Fibroblast of lung (primary cell): ENCODE data around the gene MRPS10. TPM values are rescaled to one million over a fixed set of nuclear protein-coding genes. Genes with fewer than 3 reads are reported as not detected.

Experiments
- DNase-seq, 2 donors: peaks; one replicate each; pipeline versions ENCODE4 v3.0.0 to v3.0.0-alpha.2; 2010; ENCODE audit warnings: low read depth in 2 of 2
- H2AFZ ChIP-seq: 2 replicates; pipeline ENCODE4 v1.5.1; 2012; ENCODE audit warnings: low read length, control low read depth, inconsistent platforms
- H3K27ac ChIP-seq: 2 replicates; pipeline ENCODE4 v1.5.1; 2011; ENCODE audit warnings: low read length, control low read depth; ENCODE audit not compliant: insufficient read depth
- H3K27me3 ChIP-seq: 2 replicates; pipeline ENCODE4 v1.5.1; 2011; ENCODE audit warnings: mild to moderate bottlenecking, low read length; ENCODE audit not compliant: control insufficient read depth, insufficient read depth
- H3K36me3 ChIP-seq: 2 replicates; pipeline ENCODE4 v1.5.1; 2011; ENCODE audit warnings: low read length; ENCODE audit not compliant: control insufficient read depth, insufficient read depth
- H3K4me1 ChIP-seq: 2 replicates; pipeline ENCODE4 v1.5.1; 2011; ENCODE audit warnings: low read length; ENCODE audit not compliant: control insufficient read depth, insufficient read depth; ENCODE audit errors: extremely low read depth
- H3K4me2 ChIP-seq: 2 replicates; pipeline ENCODE4 v1.5.1; 2011; ENCODE audit warnings: low read length, control low read depth; ENCODE audit not compliant: insufficient read depth; ENCODE audit errors: extremely low read depth
- H3K4me3 ChIP-seq, 4 experiments: fragments of 200-600 bp in 1 of 4; sonication (generic) in 1 of 4; replicated peaks in 1 of 4; 2 replicates each; pipeline ENCODE4 v1.5.1; 2011 to 2016; ENCODE audit warnings: low read length in 4 of 4, low read depth in 3 of 4, mild to moderate bottlenecking in 3 of 4, control low read depth in 2 of 4, inconsistent platforms in 1 of 4, mixed read lengths in 1 of 4; ENCODE audit not compliant: insufficient read depth in 1 of 4; ENCODE audit errors: control extremely low read depth in 1 of 4
- H3K79me2 ChIP-seq: 2 replicates; pipeline ENCODE4 v1.5.1; 2012; ENCODE audit warnings: mild to moderate bottlenecking, low read length, inconsistent platforms; ENCODE audit not compliant: control insufficient read depth, insufficient read depth
- H3K9ac ChIP-seq: 2 replicates; pipeline ENCODE4 v1.5.1; 2011; ENCODE audit warnings: mild to moderate bottlenecking, low read length, control low read depth; ENCODE audit not compliant: insufficient read depth
- H3K9me3 ChIP-seq: 2 replicates; pipeline ENCODE4 v1.5.1; 2012; ENCODE audit warnings: low read depth, low read length; ENCODE audit not compliant: control insufficient read depth, insufficient read depth
- H4K20me1 ChIP-seq: 2 replicates; pipeline ENCODE4 v1.5.1; 2011; ENCODE audit warnings: low read length; ENCODE audit not compliant: control insufficient read depth, insufficient read depth; ENCODE audit errors: extremely low read depth
- EZH2 ChIP-seq: IDR thresholded peaks from 2 replicates; pipeline ENCODE4 v1.5.1; 2012; ENCODE audit warnings: low read length, control low read depth, mild to moderate bottlenecking; ENCODE audit errors: missing control alignments
- polyA plus RNA-seq, 2 donors: library from polyadenylated mRNA; depleted of rRNA in 1 of 2; stranded (reverse) in 1 of 2; unstranded in 1 of 2; fragments of >200 nt; gene quantifications; 2 replicates each; pipeline ENCODE4 v1.2.1, GENCODE V29; 2011 to 2012; ENCODE audit warnings: missing spikeins in 1 of 2
- total RNA-seq: library from RNA; depleted of rRNA; stranded (reverse); fragments of >200 nt; gene quantifications from 2 replicates; pipeline ENCODE4 v1.2.1, GENCODE V29; 2014
- TF ChIP-seq, protein P1 (sequence below), 2 donors: IDR thresholded peaks in 1 of 2; conservative IDR thresholded peaks in 1 of 2; 1 replicate in 1 of 2; 2 replicates in 1 of 2; pipeline ENCODE4 v1.5.1; 2011 to 2012; ENCODE audit warnings: low read length in 2 of 2, control low read depth in 1 of 2, inconsistent platforms in 1 of 2, low read depth in 1 of 2, mild to moderate bottlenecking in 1 of 2

MRPS10 gene
- total and polyA plus RNA-seq, 2 donors (not counting 1 experiment from before 2014, with no cell fraction given): 67.5 to 74.1 TPM

DNA sequence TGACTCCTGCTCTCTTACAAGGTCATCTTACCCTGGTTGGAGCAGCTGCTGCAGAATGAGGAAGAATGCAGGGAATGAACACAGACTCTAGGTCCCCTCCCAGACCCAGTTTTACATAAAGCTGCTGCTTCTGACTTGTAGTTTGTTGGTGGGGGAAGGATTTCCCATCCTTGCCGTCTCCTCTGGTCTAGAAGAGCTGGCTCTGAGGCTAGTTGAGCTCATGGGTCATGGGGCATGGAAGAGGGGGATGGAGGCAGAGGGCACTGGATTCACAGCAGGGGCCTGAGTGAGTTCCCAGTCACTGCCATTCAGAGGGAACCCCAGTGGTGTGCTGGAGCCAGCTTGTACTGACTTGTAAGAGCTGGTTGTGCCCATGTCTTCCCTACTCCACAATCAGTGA is 53.7 kb downstream of the MRPS10 start:
- Histone ChIP-seq H4K20me1 (no peaks in the 10 kb centered on the region), H3K36me3 (no peaks in the 10 kb centered on the region), H2AFZ (no peak overlapping the region), H3K9me3 (no peaks in the 10 kb centered on the region), H3K9ac (no peak overlapping the region), H3K4me2 (no peak overlapping the region), H3K4me1 (peaks cover 2% of the 10 kb centered on the region), H3K27me3 (peaks cover 13% of the 10 kb centered on the region), H3K4me3 (no peak overlapping the region), H3K27ac (no peak overlapping the region), H3K79me2 (no peaks in the 10 kb centered on the region)
- TF ChIP-seq, protein P1, sequence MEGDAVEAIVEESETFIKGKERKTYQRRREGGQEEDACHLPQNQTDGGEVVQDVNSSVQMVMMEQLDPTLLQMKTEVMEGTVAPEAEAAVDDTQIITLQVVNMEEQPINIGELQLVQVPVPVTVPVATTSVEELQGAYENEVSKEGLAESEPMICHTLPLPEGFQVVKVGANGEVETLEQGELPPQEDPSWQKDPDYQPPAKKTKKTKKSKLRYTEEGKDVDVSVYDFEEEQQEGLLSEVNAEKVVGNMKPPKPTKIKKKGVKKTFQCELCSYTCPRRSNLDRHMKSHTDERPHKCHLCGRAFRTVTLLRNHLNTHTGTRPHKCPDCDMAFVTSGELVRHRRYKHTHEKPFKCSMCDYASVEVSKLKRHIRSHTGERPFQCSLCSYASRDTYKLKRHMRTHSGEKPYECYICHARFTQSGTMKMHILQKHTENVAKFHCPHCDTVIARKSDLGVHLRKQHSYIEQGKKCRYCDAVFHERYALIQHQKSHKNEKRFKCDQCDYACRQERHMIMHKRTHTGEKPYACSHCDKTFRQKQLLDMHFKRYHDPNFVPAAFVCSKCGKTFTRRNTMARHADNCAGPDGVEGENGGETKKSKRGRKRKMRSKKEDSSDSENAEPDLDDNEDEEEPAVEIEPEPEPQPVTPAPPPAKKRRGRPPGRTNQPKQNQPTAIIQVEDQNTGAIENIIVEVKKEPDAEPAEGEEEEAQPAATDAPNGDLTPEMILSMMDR (conservative IDR thresholded peaks at IDR 0.05 in 1 of 2, IDR thresholded peaks at IDR 0.05 in 1 of 2; ENCODE audit: low read depth in 1 of 2, low read length in 2 of 2): no peak
- TF ChIP-seq EZH2: no peak
- peak in 1 of 2 donors; percentile 45 for DNase-seq

DNA sequence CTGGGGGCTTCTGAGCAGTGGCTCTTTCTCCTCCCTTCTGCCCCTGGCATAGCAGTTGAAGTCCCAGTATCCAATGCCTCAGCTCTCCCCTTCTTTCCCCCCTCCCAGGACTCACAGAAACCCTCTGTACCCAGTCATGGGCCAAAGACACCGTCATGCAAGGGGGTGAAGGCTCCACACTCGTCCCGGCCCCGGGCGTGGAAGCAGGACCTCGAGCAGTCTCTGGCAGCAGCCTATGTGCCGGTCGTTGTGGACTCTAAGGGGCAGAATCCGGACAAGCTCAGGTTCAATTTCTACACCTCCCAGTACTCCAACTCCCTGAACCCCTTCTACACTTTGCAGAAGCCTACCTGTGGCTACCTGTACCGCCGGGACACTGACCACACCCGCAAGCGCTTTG is 54.8 kb downstream of the MRPS10 start:
- no peak for DNase-seq
- TF ChIP-seq EZH2: no peak
- TF ChIP-seq, protein P1 (conservative IDR thresholded peaks at IDR 0.05 in 1 of 2, IDR thresholded peaks at IDR 0.05 in 1 of 2; ENCODE audit: low read depth in 1 of 2, low read length in 2 of 2): no peak
- no peak overlapping the region for H2AFZ ChIP-seq
- H3K9me3 ChIP-seq: no peaks in the 10 kb centered on the region
- H3K4me1 ChIP-seq: peaks cover 3% of the 10 kb centered on the region
- peaks cover 13% of the 10 kb centered on the region for H3K27me3 ChIP-seq
- no peaks in the 10 kb centered on the region for H3K79me2 ChIP-seq
- no peak overlapping the region for H3K9ac ChIP-seq
- no peaks in the 10 kb centered on the region for H4K20me1 ChIP-seq
- H3K4me3 ChIP-seq: no peak overlapping the region
- no peaks in the 10 kb centered on the region for H3K36me3 ChIP-seq
- H3K4me2 ChIP-seq: no peak overlapping the region
- no peak overlapping the region for H3K27ac ChIP-seq

DNA sequence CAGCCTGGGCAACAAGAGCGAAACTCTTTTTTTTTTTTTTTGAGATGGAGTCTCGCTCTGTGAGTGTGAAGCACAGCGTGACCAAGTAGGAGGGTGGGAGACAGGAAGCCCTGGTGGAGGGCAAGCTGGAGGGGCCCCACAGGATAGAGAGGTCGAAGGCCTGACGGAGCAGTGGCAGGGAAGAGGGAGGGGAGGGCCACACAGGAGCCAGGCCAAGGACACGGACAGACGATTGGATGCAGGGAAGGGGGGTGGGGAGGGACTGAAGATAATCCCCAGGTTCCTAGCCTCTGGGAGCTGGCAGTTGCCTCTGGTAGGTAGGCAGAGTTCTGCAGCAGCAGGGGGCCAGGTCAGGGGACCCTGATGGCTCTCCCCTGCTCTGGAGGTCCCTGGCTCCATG is 55.3 kb downstream of the MRPS10 start:
- no peak overlapping the region for H2AFZ ChIP-seq
- no peak for DNase-seq
- H3K27ac ChIP-seq: no peak overlapping the region
- H4K20me1 ChIP-seq: no peaks in the 10 kb centered on the region
- H3K4me3 ChIP-seq: no peak overlapping the region
- H3K4me1 ChIP-seq: peaks cover 6% of the 10 kb centered on the region
- H3K9me3 ChIP-seq: no peaks in the 10 kb centered on the region
- no peaks in the 10 kb centered on the region for H3K79me2 ChIP-seq
- no peak for TF ChIP-seq EZH2
- TF ChIP-seq, protein P1 (conservative IDR thresholded peaks at IDR 0.05 in 1 of 2, IDR thresholded peaks at IDR 0.05 in 1 of 2; ENCODE audit: low read depth in 1 of 2, low read length in 2 of 2): no peak
- no peak overlapping the region for H3K4me2 ChIP-seq
- no peak overlapping the region for H3K9ac ChIP-seq
- no peaks in the 10 kb centered on the region for H3K36me3 ChIP-seq
- H3K27me3 ChIP-seq: peaks cover 13% of the 10 kb centered on the region
